Effector CD4-positive, alpha-beta T cell (primary cell): ENCODE data around the gene OTUB2.
"Not testable (repeated sequence)": the region's sequence is repeated elsewhere in the genome, so short reads cannot be mapped to it uniquely, and the experiment has no call there.

Source experiments
- DNase-seq: peaks from one replicate; pipeline ENCODE4 v3.0.0-alpha.2; 2020

Gene OTUB2

GRCh38 chr14:94062344-94062940 is 36.3 kb downstream of the OTUB2 start:
- DNase-seq: no peak

- DNase-seq: no peak
Measured at GRCh38 chr14:94066089-94066676, 40.0 kb downstream of the OTUB2 start.

- DNase-seq: not testable (repeated sequence)
Measured at GRCh38 chr14:94072076-94072475, 45.9 kb downstream of the OTUB2 start.

GRCh38 chr14:94074534-94074933 is 48.4 kb downstream of the OTUB2 start:
- no peak for DNase-seq

- DNase-seq: no peak
Measured at GRCh38 chr14:94075008-94075407, 48.9 kb downstream of the OTUB2 start.

- no peak for DNase-seq
Measured at GRCh38 chr14:94077111-94077821, 51.1 kb downstream of the OTUB2 start.

GRCh38 chr14:94077823-94078222 is 51.7 kb downstream of the OTUB2 start:
- no peak for DNase-seq

GRCh38 chr14:94079891-94080620 is 53.9 kb downstream of the OTUB2 start:
- DNase-seq: no peak

GRCh38 chr14:94080621-94081385 is 54.7 kb downstream of the OTUB2 start, which contains the start of the genes DDX24 and IFI27L1:
Gene DDX24, minus strand, starts transcription at chr14:94081202. Its CDS starts 1,460 bp downstream, at chr14:94079742.
Gene IFI27L1, plus strand, starts transcription at chr14:94081310. Its CDS starts 15,628 bp downstream, at chr14:94096938.
- peak; percentile 96 for DNase-seq

GRCh38 chr14:94081386-94081820 is 55.3 kb downstream of the OTUB2 start:
- DNase-seq: no peak

- no peak for DNase-seq
Measured at GRCh38 chr14:94087891-94088290, 61.8 kb downstream of the OTUB2 start.

GRCh38 chr14:94088516-94088915 is 62.4 kb downstream of the OTUB2 start:
- DNase-seq: no peak

- DNase-seq: no peak
Measured at GRCh38 chr14:94089479-94089878, 63.3 kb downstream of the OTUB2 start.

GRCh38 chr14:94093418-94093817 is 67.3 kb downstream of the OTUB2 start:
- no peak for DNase-seq

GRCh38 chr14:94097091-94097490 is 71.0 kb downstream of the OTUB2 start:
- DNase-seq: no peak
